Raji (cell line): ENCODE data around the gene PARD3B.

Experiments
- POLR2A ChIP-seq: IDR thresholded peaks from 2 replicates; pipeline ENCODE4 v1.6.1; 2011; ENCODE audit warnings: low read depth, low read length, control low read depth; ENCODE audit not compliant: insufficient read depth

Gene PARD3B

GRCh38 chr2:205574001-205574400 is 1028.7 kb downstream of the PARD3B start:
- TF ChIP-seq POLR2A, result no peak

- TF ChIP-seq POLR2A, result no peak
Measured at GRCh38 chr2:205579335-205579734, 1034.1 kb downstream of the PARD3B start.

- TF ChIP-seq POLR2A, result no peak
Measured at GRCh38 chr2:205580212-205580987, 1035.1 kb downstream of the PARD3B start.

DNA sequence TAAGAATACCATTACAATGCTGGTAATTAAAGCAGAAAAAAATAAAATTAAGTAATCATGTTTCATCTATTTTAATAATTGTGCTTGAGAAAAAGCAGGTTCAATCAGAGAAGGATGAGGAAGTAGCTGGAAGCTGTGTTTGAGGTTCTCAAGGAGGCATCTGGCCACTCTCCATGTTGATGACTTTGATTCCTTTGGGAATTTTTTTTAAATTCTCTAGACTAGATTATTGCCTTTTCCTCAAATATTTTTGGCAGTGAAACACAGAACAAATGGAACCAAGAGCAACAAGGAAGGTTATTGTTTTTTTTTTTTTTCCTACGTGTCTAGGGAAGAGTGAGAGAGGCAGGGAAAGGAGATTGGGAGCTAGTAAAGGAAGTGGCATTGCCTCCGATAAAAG is 1037.1 kb downstream of the PARD3B start:
- no peak for TF ChIP-seq POLR2A

DNA sequence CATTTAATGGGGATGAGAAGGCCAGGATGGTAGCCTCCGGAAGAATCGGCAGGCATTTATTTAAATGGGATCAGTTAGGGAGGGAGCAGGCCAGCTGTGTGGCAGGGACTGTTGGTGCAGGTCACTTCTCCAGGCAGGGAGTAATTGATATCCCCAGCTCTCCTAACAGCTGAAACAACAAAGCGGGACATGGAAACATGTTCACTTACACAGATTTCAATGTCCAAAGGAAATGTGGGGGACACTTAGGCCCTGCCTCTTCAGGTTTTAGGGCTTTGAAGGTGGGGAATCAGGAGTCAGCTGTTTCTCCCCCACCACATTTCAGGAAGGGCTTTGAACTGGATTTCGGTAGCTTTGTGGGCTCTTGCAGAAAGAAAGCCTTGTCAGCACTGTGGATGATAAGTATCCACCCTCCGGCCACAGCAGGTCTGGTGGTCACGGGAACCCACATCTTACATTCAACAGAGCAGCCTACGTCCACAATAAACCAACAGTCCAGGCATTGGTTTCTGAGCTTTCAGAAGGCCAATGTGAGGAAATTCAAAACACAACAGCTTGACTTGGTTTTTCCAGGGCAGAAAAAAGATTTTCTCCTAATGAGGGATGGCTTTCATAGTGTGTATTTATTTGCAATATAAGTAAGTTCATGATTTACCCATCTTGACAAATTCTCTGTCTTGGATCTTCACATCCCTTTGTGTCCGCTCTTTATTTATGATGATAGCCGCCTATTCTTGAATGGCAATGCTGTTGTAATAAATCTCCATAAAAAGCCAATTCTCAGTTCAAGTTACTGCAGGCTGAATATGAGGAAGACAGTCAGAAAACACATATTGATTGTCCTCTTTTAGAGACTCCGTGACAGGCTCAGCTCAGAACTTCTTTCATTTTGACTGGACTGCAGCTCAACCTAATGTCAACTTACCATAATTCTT is 1040.4 kb downstream of the PARD3B start:
- TF ChIP-seq POLR2A, result no peak

DNA sequence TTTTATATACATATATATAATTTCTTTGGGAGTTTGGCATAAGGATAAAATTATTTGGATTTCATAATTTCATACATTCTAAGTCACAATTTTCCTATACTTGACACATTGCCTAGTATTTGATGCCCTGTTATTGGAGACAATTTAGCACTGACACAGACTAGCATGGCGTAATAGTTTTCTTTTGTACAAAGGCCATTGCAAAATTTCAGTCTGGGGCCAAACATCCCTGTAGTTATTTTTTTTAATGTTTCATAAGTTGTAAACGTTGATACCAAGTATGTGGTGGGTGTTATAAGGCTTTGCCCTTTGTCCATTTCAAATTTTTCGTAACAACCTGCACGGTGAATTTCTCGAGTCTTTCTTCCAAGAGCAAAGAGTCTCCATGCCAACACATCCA is 1041.4 kb downstream of the PARD3B start:
- no peak for TF ChIP-seq POLR2A

- TF ChIP-seq POLR2A, result no peak
Measured at GRCh38 chr2:205589479-205589878, 1044.2 kb downstream of the PARD3B start.

DNA sequence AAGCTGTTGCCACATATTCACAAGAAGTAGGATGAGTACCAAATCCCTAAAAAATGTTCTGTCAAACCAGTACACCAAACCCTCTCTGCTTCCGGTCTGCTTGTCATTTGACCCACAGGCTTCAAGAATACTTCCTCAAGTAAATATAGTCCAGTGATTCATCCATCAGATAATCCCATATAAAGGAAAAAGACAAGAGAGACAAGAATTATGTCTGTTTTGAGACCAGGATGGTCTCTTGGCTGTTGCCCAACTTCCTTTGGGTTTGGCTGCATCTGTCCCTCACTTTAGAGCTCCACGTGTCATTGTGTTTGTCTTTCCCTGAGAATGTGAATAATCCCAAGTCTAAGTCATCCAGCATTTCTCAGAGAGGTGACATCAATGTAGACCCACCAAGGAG is 1045.5 kb downstream of the PARD3B start:
- TF ChIP-seq POLR2A, result no peak

- no peak for TF ChIP-seq POLR2A
Measured at GRCh38 chr2:205593891-205594290, 1048.6 kb downstream of the PARD3B start.

GRCh38 chr2:205596581-205596980 is 1051.3 kb downstream of the PARD3B start:
- no peak for TF ChIP-seq POLR2A

DNA sequence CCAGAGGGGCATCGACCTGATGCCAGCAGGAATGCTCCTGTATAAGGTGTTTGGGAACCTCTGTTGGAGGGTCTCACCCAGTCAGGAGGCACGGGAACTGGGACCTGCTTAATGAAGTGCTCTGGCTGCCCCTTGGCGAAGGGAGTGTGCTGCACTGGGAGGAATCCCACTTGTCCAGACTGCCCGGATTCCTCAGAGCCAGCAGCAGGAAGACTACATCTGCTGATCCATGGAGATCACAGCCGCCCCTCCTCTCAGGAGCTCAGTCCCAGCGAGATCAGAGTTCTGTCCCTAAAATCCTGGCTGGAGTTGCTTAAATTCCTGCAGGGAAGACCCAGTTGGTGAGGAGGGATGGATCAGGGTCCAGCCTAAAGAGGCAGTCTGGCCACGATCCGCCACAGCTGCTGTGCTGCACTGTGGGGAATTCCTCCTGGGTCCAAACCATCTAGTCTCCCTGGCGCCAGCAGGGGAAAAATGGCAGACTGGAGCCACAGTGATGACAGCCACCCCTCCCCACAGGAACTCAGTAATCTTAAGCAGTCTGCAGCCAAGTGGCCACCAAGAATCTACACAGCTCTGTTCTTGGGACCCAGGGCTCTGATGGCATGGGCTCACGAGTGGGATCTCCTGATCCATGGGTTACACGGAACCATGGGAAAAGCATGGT is 1060.5 kb downstream of the PARD3B start:
- no peak for TF ChIP-seq POLR2A

- no peak for TF ChIP-seq POLR2A
Measured at GRCh38 chr2:205607146-205607545, 1061.9 kb downstream of the PARD3B start.

DNA sequence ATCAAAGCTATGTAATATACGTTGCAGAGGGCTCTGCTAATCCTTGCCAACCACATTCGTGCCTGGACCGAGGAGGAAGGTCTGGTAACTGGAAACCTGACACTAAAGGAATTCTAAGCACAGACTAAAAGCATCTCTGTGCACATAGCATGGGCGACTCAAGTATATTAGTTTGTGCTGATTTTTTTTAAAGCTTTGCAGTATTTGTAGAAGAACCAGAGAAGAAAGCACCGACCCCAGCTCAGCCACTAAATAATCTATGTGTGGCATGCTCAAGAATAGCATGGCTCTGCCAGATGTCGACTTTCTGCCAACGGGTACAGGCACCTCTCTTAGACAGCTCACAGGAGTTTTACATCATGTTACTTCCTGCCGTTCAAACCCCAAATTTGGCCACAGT is 1063.8 kb downstream of the PARD3B start:
- no peak for TF ChIP-seq POLR2A

DNA sequence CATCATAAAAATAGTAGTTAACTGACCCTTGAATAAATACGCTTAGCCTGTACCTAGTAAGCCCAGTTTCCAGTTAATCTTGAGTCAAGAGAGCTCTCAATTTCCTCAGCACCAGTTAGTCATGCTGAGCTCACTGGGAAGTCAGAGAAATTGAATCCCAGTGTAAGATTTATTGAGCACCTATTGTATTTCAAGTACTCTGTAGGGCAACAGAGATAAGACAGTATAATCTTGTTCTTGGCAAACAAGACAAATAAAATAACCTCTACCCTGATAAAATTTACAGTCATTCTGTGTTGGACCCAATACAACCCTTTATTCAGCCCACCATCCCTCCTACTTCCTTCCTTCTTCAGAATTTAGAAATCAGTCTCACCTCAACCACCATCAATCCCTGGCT is 1065.2 kb downstream of the PARD3B start:
- no peak for TF ChIP-seq POLR2A

DNA sequence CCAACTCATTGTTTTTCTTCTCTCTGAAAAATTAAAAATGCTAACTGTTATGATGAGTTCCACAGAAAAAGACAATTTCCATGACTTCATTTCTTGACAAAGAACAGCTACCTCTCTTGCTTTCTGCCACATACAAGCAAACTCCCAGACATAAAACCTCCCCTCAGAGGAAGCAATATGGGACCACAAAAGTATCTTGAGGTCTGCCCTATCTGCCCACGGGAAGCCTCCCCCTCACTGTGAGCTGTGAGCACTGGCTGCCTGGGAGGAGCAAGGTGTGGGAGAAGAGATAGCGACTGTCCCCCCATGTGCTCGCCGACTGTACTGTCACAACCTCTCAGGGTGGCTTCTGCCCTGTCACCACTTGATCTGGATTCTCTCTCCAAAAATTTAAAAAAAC is 1067.4 kb downstream of the PARD3B start:
- TF ChIP-seq POLR2A, result no peak
